Fibroblast of lung (primary cell): ENCODE data around the gene TNS1. TPM values are rescaled to one million over a fixed set of nuclear protein-coding genes. Genes with fewer than 3 reads are reported as not detected.

Experiments
- DNase-seq, 2 donors: peaks; one replicate each; pipeline versions ENCODE4 v3.0.0 to v3.0.0-alpha.2; 2010; ENCODE audit warnings: low read depth in 2 of 2
- H2AFZ ChIP-seq: 2 replicates; pipeline ENCODE4 v1.5.1; 2012; ENCODE audit warnings: low read length, control low read depth, inconsistent platforms
- H3K27ac ChIP-seq: 2 replicates; pipeline ENCODE4 v1.5.1; 2011; ENCODE audit warnings: low read length, control low read depth; ENCODE audit not compliant: insufficient read depth
- H3K27me3 ChIP-seq: 2 replicates; pipeline ENCODE4 v1.5.1; 2011; ENCODE audit warnings: mild to moderate bottlenecking, low read length; ENCODE audit not compliant: control insufficient read depth, insufficient read depth
- H3K36me3 ChIP-seq: 2 replicates; pipeline ENCODE4 v1.5.1; 2011; ENCODE audit warnings: low read length; ENCODE audit not compliant: control insufficient read depth, insufficient read depth
- H3K4me1 ChIP-seq: 2 replicates; pipeline ENCODE4 v1.5.1; 2011; ENCODE audit warnings: low read length; ENCODE audit not compliant: control insufficient read depth, insufficient read depth; ENCODE audit errors: extremely low read depth
- H3K4me2 ChIP-seq: 2 replicates; pipeline ENCODE4 v1.5.1; 2011; ENCODE audit warnings: low read length, control low read depth; ENCODE audit not compliant: insufficient read depth; ENCODE audit errors: extremely low read depth
- H3K4me3 ChIP-seq, 4 experiments: fragments of 200-600 bp in 1 of 4; sonication (generic) in 1 of 4; replicated peaks in 1 of 4; 2 replicates each; pipeline ENCODE4 v1.5.1; 2011 to 2016; ENCODE audit warnings: low read length in 4 of 4, low read depth in 3 of 4, mild to moderate bottlenecking in 3 of 4, control low read depth in 2 of 4, inconsistent platforms in 1 of 4, mixed read lengths in 1 of 4; ENCODE audit not compliant: insufficient read depth in 1 of 4; ENCODE audit errors: control extremely low read depth in 1 of 4
- H3K79me2 ChIP-seq: 2 replicates; pipeline ENCODE4 v1.5.1; 2012; ENCODE audit warnings: mild to moderate bottlenecking, low read length, inconsistent platforms; ENCODE audit not compliant: control insufficient read depth, insufficient read depth
- H3K9ac ChIP-seq: 2 replicates; pipeline ENCODE4 v1.5.1; 2011; ENCODE audit warnings: mild to moderate bottlenecking, low read length, control low read depth; ENCODE audit not compliant: insufficient read depth
- H3K9me3 ChIP-seq: 2 replicates; pipeline ENCODE4 v1.5.1; 2012; ENCODE audit warnings: low read depth, low read length; ENCODE audit not compliant: control insufficient read depth, insufficient read depth
- H4K20me1 ChIP-seq: 2 replicates; pipeline ENCODE4 v1.5.1; 2011; ENCODE audit warnings: low read length; ENCODE audit not compliant: control insufficient read depth, insufficient read depth; ENCODE audit errors: extremely low read depth
- CTCF ChIP-seq, 2 donors: IDR thresholded peaks in 1 of 2; conservative IDR thresholded peaks in 1 of 2; 1 replicate in 1 of 2; 2 replicates in 1 of 2; pipeline ENCODE4 v1.5.1; 2011 to 2012; ENCODE audit warnings: low read length in 2 of 2, control low read depth in 1 of 2, inconsistent platforms in 1 of 2, low read depth in 1 of 2, mild to moderate bottlenecking in 1 of 2
- EZH2 ChIP-seq: IDR thresholded peaks from 2 replicates; pipeline ENCODE4 v1.5.1; 2012; ENCODE audit warnings: low read length, control low read depth, mild to moderate bottlenecking; ENCODE audit errors: missing control alignments
- polyA plus RNA-seq, 2 donors: library from polyadenylated mRNA; depleted of rRNA in 1 of 2; stranded (reverse) in 1 of 2; unstranded in 1 of 2; fragments of >200 nt; gene quantifications; 2 replicates each; pipeline ENCODE4 v1.2.1, GENCODE V29; 2011 to 2012; ENCODE audit warnings: missing spikeins in 1 of 2
- total RNA-seq: library from RNA; depleted of rRNA; stranded (reverse); fragments of >200 nt; gene quantifications from 2 replicates; pipeline ENCODE4 v1.2.1, GENCODE V29; 2014

TNS1 gene
- total and polyA plus RNA-seq, 2 donors (not counting 1 experiment from before 2014, with no cell fraction given) = 44.4 to 47.1 TPM

- peak overlapping the region; percentile 33 for H3K9ac ChIP-seq
- DNase-seq = no peak
Measured at GRCh38 chr2:217941339-217941738, 61.5 kb downstream of the TNS1 start.

GRCh38 chr2:217940261-217941220 is 62.3 kb downstream of the TNS1 start:
- Histone ChIP-seq H3K4me2 (no peak overlapping the region), H3K9ac (peak overlapping the region; percentile 33)
- DNase-seq = no peak

More at GRCh38 chr2:217941339-217941738, 61.5 kb downstream of the TNS1 start:
- Histone ChIP-seq H3K27ac (peak overlapping the region; percentile 14), H4K20me1 (no peaks in the 10 kb centered on the region), H3K4me2 (no peak overlapping the region), H3K79me2 (peaks cover 59% of the 10 kb centered on the region), H2AFZ (no peak overlapping the region), H3K4me3 (no peak overlapping the region), H3K9me3 (no peaks in the 10 kb centered on the region), H3K36me3 (peaks cover 2% of the 10 kb centered on the region), H3K27me3 (no peaks in the 10 kb centered on the region), H3K4me1 (peaks cover 43% of the 10 kb centered on the region)
- TF ChIP-seq CTCF (conservative IDR thresholded peaks at IDR 0.05 in 1 of 2, IDR thresholded peaks at IDR 0.05 in 1 of 2; ENCODE audit: low read depth in 1 of 2, low read length in 2 of 2) (no peak), EZH2 (no peak)

More at GRCh38 chr2:217940261-217941220, 62.3 kb downstream of the TNS1 start:
- peaks cover 66% of the 10 kb centered on the region for H3K79me2 ChIP-seq
- H3K9me3 ChIP-seq = no peaks in the 10 kb centered on the region
- no peaks in the 10 kb centered on the region for H3K27me3 ChIP-seq
- H3K36me3 ChIP-seq = peaks cover 2% of the 10 kb centered on the region
- H2AFZ ChIP-seq = no peak overlapping the region
- peaks cover 50% of the 10 kb centered on the region for H3K4me1 ChIP-seq
- H3K27ac ChIP-seq = peak overlapping the region; percentile 14
- H3K4me3 ChIP-seq = no peak overlapping the region
- no peaks in the 10 kb centered on the region for H4K20me1 ChIP-seq
- no peak for TF ChIP-seq CTCF (conservative IDR thresholded peaks at IDR 0.05 in 1 of 2, IDR thresholded peaks at IDR 0.05 in 1 of 2; ENCODE audit: low read depth in 1 of 2, low read length in 2 of 2)
